Transverse colon (tissue), 4 donors: ENCODE data around the gene ADAMTS16.

ENCODE experiments used
- CTCF ChIP-seq, 5 experiments: fragments of 200-600 bp in 3 of 5; fragments of 450-650 bp in 2 of 5; sonication (generic) in 3 of 5; IDR thresholded peaks; 1 replicate in 2 of 5; 2 replicates in 3 of 5; pipeline ENCODE4 v1.5.1; 2016 to 2017; ENCODE audit warnings: antibody characterized with exemption in 5 of 5, inconsistent platforms in 3 of 5, mild to moderate bottlenecking in 2 of 5, moderate library complexity in 1 of 5
- POLR2A ChIP-seq: fragments of 450-650 bp; IDR thresholded peaks from one replicate; pipeline ENCODE4 v1.6.1; 2016; ENCODE audit warnings: antibody characterized with exemption, mild to moderate bottlenecking, moderate library complexity
- POLR2AphosphoS5 ChIP-seq, 3 donors: sonication (generic); formaldehyde crosslinking; IDR thresholded peaks; one replicate each; pipeline ENCODE4 v1.6.1; 2016; ENCODE audit warnings: antibody characterized with exemption in 3 of 3

- TF ChIP-seq CTCF (IDR thresholded peaks at IDR 0.05) (no peak), POLR2A (no peak), POLR2AphosphoS5 (IDR thresholded peaks at IDR 0.05) (no peak)
Measured at GRCh38 chr5:5240234-5240633, 100.1 kb downstream of the ADAMTS16 start.
